Inflammatory macrophage treated with lipopolysaccharide for 4 hours (primary cell): Measurements from ENCODE around the gene PLEKHF1.
"Not testable (repeated sequence)": the region's sequence is repeated elsewhere in the genome, so short reads cannot be mapped to it uniquely, and the experiment has no call there.

Experiments
- DNase-seq: peaks from one replicate; pipeline ENCODE4 v3.0.0-alpha.2; 2020

The PLEKHF1 gene

DNA sequence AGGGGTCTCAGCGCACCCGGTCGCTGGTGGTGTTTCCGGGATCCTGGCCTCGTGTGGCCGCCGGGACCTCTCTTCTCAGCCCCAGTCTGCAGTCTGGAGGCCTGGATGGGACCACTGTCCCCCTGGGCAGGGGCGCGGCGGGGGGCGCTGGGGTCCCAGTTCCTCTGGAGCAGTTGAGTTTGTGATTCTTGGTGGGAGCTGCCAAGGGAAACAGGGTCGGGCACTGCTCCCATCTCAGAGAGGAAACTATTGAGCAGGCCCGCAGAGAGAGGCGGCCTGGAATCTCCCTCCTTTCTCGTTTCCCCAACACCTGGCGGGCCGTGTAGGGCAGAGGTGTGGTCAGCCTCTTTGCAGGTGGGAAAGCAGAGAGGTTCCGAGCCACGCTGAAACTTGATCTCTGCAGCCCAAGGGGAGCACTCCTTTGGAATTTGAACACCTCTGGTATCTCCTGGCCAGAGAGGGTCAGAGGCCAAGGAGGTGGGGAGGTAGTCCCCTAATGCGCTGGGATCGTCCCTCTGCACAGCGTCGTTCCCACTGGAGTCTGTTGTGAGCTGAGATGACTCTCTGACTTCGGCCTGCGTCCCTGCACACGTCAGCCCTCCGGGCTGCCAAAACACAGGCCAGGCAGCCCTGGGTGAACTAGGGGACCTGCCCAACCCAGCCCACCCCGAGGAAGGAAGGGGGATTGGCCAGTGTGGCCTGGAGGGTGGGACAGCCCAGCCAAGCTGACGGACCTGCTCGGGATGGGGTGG is 741 bp downstream of the PLEKHF1 start:
- DNase-seq, result no peak

- DNase-seq, result no peak
These were observed 1.5 kb downstream of the PLEKHF1 start for GRCh38 chr19:29666578-29667386.

GRCh38 chr19:29667387-29667783 is 2.1 kb downstream of the PLEKHF1 start:
- no peak for DNase-seq

DNA sequence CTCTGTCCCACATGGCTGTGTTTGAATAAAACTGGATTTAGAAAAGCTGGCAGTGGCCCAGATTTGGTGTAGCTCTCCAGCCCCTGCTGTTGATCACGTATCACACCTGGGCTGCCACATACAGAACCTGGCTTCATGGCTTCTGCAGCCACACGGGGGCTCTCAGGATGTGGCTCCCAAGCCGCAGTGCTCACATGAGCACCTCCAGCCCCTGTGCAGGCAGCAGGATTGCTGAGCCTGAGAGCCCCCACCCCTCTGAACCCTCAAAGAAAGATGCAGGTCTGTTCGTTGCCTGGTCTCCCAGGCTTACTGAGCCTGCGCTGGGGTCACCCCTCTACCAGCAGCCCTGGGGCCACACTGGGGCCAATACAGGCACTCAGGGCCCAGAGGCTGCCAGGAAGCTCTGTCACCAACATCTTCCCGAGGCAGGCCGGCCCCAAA is 2.7 kb downstream of the PLEKHF1 start:
- DNase-seq, result no peak

DNA sequence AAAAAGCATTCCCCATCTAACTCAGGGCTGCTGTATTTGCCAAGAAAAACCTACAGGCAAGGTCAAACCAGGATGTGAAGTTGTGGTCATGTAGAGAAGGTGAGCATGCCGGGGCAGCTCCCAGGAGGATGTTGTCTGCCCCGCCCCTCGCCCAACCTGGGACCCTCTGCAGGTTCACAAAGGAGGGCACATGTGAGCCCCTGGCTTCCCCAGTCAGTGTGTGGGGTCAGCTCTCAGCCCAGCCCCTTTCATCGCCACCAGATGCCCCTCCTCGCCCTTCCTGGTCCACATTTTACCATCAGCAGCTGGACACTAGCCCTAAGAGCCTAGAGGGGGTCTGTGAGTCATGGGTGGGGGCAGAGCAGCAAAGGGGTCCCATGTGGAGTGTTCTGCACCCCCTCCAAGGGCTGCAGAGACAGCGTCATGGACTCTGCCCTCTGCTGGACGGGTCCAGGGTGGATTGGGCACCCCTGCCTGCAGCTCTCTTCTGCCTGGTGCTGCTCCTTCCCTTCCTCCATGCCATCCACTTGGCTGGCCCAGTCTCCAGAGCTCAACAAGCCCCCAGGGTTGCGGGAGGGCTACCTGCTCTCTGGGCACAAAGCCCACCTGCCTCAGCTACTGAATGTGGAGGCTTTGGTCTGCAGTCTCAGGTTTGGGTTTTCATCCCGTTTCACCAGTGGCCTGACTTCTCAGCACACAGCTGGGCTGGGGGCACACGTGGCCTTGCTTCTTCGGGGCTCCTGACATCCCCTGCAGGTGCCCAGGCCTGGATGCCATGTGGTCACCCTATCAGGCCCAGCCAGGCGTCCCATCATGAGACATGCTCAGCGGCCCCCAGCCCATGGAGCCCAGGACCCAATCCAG is 3.7 kb downstream of the PLEKHF1 start:
- no peak for DNase-seq

- DNase-seq, result no peak
These were observed 5.0 kb downstream of the PLEKHF1 start for GRCh38 chr19:29670255-29670654.

DNA sequence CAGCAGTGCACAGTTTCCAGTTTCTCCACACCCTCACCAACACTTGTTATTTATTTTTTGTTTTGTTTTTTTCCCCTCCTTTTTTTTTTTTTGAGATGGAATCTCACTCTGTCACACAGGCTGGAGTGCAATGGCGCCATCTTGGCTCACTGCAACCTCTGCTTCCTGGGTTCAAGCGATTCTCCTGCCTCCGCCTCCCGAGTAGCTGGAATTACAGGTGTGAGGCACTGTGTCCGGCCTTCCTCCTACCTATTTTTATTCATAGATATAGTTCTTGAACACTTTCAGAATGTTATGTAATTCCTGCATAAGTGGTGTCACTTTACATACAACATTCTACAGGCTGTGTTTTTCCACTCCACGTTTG is 5.7 kb downstream of the PLEKHF1 start:
- not testable (repeated sequence) for DNase-seq

DNA sequence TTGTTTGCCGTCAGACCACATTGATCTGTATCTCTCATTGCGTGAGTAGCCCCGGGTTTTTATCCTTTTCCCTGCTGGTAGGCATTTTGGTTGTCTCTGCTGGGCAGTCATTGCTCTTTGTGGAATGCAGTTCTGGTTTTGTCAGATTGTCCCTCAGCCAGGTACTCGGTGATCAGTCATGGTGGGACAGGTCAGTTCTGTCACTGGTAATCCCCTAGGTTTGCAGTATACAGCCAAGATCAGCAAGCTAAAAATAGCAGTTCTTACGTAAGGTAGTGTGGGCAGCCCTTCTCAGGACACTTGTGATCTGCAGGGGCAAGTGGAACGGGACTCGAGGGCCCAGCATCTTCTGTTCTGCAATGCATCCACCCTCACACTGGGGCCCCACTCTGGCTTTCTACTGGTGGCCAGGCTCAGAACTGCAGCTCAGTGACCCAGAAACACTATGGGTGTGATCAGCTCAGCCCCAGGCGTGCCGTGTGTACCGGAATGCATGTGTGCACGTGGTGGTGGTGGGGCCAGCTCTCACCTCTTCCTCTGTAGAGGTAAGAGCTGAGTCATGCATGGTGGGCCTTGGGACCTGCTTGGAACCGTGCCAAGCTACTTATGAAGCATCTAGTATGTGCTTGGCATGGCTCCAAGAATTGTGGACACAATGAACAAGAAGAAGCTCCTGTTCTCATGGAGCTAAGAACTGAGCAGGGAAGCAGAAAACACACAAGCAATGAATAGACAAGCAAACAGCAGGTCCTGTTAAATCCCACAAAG is 6.3 kb downstream of the PLEKHF1 start:
- DNase-seq, result peak; percentile 48

- no peak for DNase-seq
These were observed 7.2 kb downstream of the PLEKHF1 start for GRCh38 chr19:29672319-29672932.

GRCh38 chr19:29672933-29673336 is 7.7 kb downstream of the PLEKHF1 start:
- peak; percentile 50 for DNase-seq

DNA sequence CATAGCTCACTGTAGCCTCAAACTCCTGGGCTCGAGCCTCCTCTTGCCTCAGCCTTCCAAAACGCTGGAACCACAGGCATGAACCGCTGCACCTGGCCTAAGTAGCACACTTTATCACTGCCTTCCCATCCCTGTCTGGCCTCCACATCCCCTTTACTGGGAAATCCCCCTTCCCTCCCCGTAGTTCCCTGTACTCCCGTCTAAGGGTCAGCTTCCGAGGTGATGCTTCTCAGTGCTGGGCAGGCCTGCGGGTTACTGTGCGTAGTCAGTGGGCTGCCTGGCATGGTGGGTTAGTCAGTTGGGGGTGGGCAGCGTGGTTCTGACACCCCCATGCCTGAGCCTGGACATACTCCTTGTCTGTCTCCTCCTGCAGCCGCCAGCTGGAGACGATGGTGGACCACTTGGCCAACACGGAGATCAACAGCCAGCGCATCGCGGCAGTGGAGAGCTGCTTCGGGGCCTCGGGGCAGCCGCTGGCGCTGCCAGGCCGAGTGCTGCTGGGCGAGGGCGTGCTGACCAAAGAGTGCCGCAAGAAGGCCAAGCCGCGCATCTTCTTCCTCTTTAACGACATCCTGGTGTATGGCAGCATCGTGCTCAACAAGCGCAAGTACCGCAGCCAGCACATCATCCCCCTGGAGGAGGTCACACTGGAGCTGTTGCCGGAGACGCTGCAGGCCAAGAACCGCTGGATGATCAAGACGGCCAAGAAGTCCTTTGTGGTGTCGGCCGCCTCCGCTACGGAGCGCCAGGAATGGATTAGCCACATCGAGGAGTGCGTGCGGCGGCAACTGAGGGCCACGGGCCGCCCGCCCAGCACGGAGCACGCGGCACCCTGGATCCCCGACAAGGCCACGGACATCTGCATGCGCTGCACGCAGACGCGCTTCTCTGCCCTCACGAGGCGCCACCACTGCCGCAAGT is 8.4 kb downstream of the PLEKHF1 start:
- DNase-seq, result no peak

DNA sequence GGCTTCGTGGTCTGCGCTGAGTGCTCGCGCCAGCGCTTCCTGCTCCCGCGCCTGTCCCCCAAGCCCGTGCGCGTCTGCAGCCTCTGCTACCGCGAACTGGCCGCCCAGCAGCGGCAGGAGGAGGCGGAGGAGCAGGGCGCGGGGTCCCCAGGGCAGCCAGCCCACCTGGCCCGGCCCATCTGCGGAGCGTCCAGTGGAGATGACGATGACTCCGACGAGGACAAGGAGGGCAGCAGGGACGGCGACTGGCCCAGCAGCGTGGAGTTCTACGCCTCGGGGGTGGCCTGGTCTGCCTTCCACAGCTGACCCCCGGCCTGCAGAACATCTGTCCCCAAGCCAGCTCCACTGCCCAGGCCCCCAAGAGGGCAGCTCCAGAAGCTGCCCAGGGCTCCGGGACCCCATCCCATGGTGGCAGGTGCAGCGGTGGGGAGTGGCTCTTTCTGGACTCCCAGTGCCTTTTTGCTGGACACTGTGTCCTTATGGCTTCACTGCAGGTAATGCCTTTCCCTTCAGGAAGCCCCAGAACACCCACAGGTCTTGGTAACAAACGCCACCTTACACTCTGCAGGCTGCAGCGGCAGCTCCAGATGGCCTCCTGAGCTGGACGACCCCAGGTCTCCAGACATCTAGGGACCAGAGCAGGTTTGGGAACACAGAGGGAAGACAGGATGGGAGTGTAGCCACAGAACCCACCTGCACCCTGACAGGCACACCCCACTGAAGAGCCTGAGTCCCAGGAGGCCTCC is 9.3 kb downstream of the PLEKHF1 start:
- DNase-seq, result no peak

- DNase-seq, result no peak
These were observed 9.9 kb downstream of the PLEKHF1 start for GRCh38 chr19:29675120-29675649.

DNA sequence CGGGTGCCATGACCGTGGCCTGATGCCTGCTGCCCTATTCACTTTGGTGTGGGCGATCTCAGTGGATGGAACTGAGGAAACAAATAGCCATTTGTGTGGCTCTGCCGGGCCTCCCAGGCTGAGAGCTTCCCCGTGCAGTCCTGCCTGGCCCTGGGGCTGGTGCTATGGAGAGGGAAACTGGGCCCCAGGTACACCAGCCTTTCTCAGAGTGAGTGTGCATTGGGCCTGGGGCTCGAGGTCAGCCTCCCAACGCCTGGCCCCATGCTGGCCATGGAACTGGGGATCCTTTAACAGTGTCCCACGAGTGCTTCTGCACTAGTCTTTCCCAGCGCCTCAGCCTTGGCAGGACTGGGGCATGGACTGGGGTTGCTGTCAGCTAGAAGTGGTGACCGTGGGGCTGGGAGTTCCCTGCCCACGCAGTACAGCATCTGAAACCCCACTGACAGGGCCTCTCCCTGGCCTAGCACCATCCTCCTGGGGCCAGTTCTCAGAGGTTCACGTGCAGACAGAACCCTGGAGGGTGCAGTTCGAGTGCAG is 10.5 kb downstream of the PLEKHF1 start:
- DNase-seq, result no peak

GRCh38 chr19:29676586-29676985 is 11.3 kb downstream of the PLEKHF1 start:
- DNase-seq, result no peak

DNA sequence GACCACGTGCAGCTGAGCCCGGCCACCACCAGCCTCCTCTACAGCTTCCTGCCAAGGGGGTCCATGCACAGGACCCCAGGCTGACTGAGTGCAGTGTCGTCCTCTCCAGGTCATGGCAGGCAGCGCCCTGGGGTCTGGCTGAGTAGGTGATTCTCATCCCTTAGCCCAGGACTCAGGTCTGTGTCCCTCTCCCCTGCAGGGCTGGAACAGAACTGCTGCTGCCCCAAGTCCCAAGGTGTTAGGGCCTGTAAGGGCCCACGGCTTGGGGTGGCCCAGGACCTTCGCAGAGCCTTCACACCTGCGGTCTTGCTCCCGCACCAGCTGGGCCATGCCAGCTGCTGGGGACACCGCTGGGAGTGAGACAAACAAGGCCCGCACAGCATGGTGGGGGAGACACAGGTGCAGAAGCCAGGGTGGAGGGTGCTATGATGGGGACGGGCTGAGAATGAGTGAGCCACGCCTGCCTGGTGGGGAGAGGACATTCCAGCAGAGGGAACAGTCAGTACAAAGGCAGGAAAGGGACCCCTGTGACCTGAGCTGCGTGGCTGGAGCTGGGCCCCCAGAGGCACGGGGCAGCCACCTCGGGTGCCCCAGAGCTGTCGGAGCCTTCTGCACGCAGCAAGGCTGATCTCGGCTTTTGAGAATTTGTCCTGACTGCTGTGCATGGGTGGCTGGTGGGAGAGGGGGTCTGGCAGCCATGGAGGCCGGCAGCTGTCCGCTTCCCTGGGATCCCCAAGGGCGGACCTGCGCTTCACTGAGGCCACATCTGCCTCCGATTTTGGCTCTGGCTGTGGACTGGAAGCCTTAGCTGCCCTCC is 11.9 kb downstream of the PLEKHF1 start:
- DNase-seq, result no peak

GRCh38 chr19:29678484-29679106 is 13.3 kb downstream of the PLEKHF1 start:
- no peak for DNase-seq

DNA sequence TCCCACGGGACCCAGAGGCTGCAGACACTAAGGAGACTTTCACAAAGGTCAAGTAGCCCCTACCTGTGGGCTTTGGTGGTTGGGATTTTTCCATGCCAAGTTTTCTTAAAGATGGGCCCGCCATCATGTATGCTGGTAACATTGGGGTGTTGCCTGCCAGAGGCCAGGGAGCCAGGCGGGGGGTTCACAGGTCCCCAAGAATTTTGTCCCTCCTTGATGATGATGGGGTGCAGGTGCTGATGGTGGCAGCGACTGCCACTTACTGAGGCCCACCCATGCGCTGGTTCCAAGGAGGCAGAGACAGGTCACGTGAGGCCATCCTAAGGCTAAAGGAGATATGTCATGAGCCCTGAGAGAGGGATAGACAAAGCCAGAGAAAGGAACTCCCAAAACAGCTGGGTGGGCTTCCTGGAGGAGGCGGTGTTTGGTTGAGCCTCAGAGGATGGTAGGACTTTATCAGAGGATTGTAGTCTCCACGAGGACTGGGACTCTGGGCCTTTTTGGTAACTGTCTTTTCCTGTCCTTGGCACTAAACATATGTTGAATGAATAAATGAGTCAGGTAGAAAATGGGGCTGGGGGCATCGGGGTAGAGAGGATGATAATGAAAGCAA is 14.4 kb downstream of the PLEKHF1 start:
- DNase-seq, result no peak
